H9 (cell line): ENCODE data around the gene TTC23L. TPM values are rescaled to one million over a fixed set of nuclear protein-coding genes. Genes with fewer than 3 reads are reported as not detected.

Experiments used
- DNase-seq: peaks from one replicate; pipeline ENCODE4 v3.0.0-alpha.2; 2017
- H2AFZ ChIP-seq: one replicate; pipeline ENCODE4 v1.6.1; 2013; ENCODE audit warnings: mild to moderate bottlenecking, low read length, control low read depth, moderate library complexity
- H2AK5ac ChIP-seq: 2 replicates; pipeline ENCODE4 v1.6.1; 2013; ENCODE audit warnings: low read length, control low read depth, mixed read lengths; ENCODE audit not compliant: insufficient read length
- H2BK120ac ChIP-seq: one replicate; pipeline ENCODE4 v1.6.1; 2013; ENCODE audit warnings: low read depth, mild to moderate bottlenecking, low read length, control low read depth, inconsistent platforms; ENCODE audit not compliant: poor library complexity, severe bottlenecking
- H2BK12ac ChIP-seq: 2 replicates; pipeline ENCODE4 v1.6.1; 2013; ENCODE audit warnings: low read length, control low read depth, mixed read lengths, low read depth; ENCODE audit not compliant: insufficient read length
- H2BK15ac ChIP-seq: 2 replicates; pipeline ENCODE4 v1.6.1; 2013; ENCODE audit warnings: low read depth, low read length, control low read depth
- H2BK20ac ChIP-seq: one replicate; pipeline ENCODE4 v1.6.1; 2013; ENCODE audit warnings: low read depth, mild to moderate bottlenecking, low read length, control low read depth, inconsistent platforms; ENCODE audit not compliant: poor library complexity, severe bottlenecking
- H2BK5ac ChIP-seq: 2 replicates; pipeline ENCODE4 v1.6.1; 2013; ENCODE audit warnings: low read length, control low read depth, mixed read lengths; ENCODE audit not compliant: insufficient read length
- H3K14ac ChIP-seq: 2 replicates; pipeline ENCODE4 v1.6.1; 2013; ENCODE audit warnings: low read length, control low read depth; ENCODE audit not compliant: insufficient read depth
- H3K18ac ChIP-seq: 2 replicates; pipeline ENCODE4 v1.6.1; 2013; ENCODE audit warnings: low read depth, mild to moderate bottlenecking, mixed read lengths, low read length, control low read depth; ENCODE audit not compliant: insufficient read length
- H3K23ac ChIP-seq: 2 replicates; pipeline ENCODE4 v1.6.1; 2013; ENCODE audit warnings: low read length, control low read depth, mixed read lengths, low read depth; ENCODE audit not compliant: insufficient read length
- H3K23me2 ChIP-seq: 2 replicates; pipeline ENCODE4 v1.6.1; 2013; ENCODE audit warnings: low read depth, mild to moderate bottlenecking, mixed read lengths, low read length, control low read depth; ENCODE audit not compliant: insufficient read length, poor library complexity, severe bottlenecking
- H3K27ac ChIP-seq: 2 replicates; pipeline ENCODE4 v1.5.1; 2013; ENCODE audit warnings: low read length, control low read depth, mixed read lengths, low read depth; ENCODE audit not compliant: insufficient read length
- H3K27me3 ChIP-seq: 2 replicates; pipeline ENCODE4 v1.6.1; 2013; ENCODE audit warnings: low read length, control low read depth, inconsistent platforms; ENCODE audit not compliant: insufficient read depth
- H3K4ac ChIP-seq: 2 replicates; pipeline ENCODE4 v1.6.1; 2013; ENCODE audit warnings: low read depth, mild to moderate bottlenecking, control low read depth, inconsistent platforms, low read length, moderate library complexity
- H3K4me1 ChIP-seq: 2 replicates; pipeline ENCODE4 v1.6.1; 2013; ENCODE audit warnings: low read length, control low read depth, inconsistent platforms; ENCODE audit not compliant: insufficient read depth
- H3K4me2 ChIP-seq: 2 replicates; pipeline ENCODE4 v1.6.1; 2013; ENCODE audit warnings: low read length, control low read depth, mixed read lengths; ENCODE audit not compliant: insufficient read length, insufficient read depth
- H3K56ac ChIP-seq: 2 replicates; pipeline ENCODE4 v1.6.1; 2013; ENCODE audit warnings: low read depth, mild to moderate bottlenecking, mixed read lengths, low read length, control low read depth; ENCODE audit not compliant: insufficient read length
- H3K79me1 ChIP-seq: 2 replicates; pipeline ENCODE4 v1.6.1; 2013; ENCODE audit warnings: low read depth, mild to moderate bottlenecking, moderate library complexity, low read length, control low read depth, inconsistent platforms; ENCODE audit not compliant: insufficient read depth, poor library complexity, severe bottlenecking
- H3K79me2 ChIP-seq: 2 replicates; pipeline ENCODE4 v1.6.1; 2013; ENCODE audit warnings: low read length, control low read depth, inconsistent platforms; ENCODE audit not compliant: insufficient read depth
- H3K9ac ChIP-seq: 2 replicates; pipeline ENCODE4 v1.6.1; 2013; ENCODE audit warnings: low read length, control low read depth, mixed read lengths; ENCODE audit not compliant: insufficient read length; ENCODE audit errors: extremely low read depth
- H3K9me3 ChIP-seq: one replicate; pipeline ENCODE4 v1.6.1; 2013; ENCODE audit warnings: low read depth, low read length, inconsistent platforms; ENCODE audit not compliant: control insufficient read depth
- H3T11ph ChIP-seq: one replicate; pipeline ENCODE4 v1.6.1; 2013; ENCODE audit warnings: mild to moderate bottlenecking, low read length, control low read depth, inconsistent platforms
- H4K20me1 ChIP-seq: one replicate; pipeline ENCODE4 v1.6.1; 2013; ENCODE audit not compliant: control insufficient read depth, insufficient read length, insufficient read depth
- H4K5ac ChIP-seq: 2 replicates; pipeline ENCODE4 v1.6.1; 2013; ENCODE audit warnings: low read depth, mild to moderate bottlenecking, mixed read lengths, low read length, control low read depth; ENCODE audit not compliant: insufficient read length
- H4K8ac ChIP-seq: replicated peaks from 2 replicates; pipeline ENCODE4 v1.6.1; 2013; ENCODE audit warnings: low read length, control low read depth, mixed read lengths, low read depth; ENCODE audit not compliant: insufficient read length
- H4K91ac ChIP-seq: 2 replicates; pipeline ENCODE4 v1.6.1; 2013; ENCODE audit warnings: low read depth, mild to moderate bottlenecking, moderate library complexity, mixed read lengths, low read length, control low read depth; ENCODE audit not compliant: insufficient read length
- H3K27ac Mint-ChIP-seq, 3 experiments: 2 replicates in 2 of 3; 3 replicates in 1 of 3; pipeline ENCODE4 v1.8.0; 2020 to 2021; ENCODE audit warnings: mixed read lengths in 3 of 3, mild to moderate bottlenecking in 1 of 3, moderate library complexity in 1 of 3
- H3K27me3 Mint-ChIP-seq: 2 replicates; pipeline ENCODE4 v1.8.0; 2021; ENCODE audit warnings: low read depth, mild to moderate bottlenecking, moderate library complexity, mixed read lengths
- H3K36me3 Mint-ChIP-seq, 3 experiments: 2 replicates in 2 of 3; 3 replicates in 1 of 3; pipeline ENCODE4 v1.8.0; 2020 to 2021; ENCODE audit warnings: low read depth in 3 of 3, mixed read lengths in 3 of 3; ENCODE audit not compliant: insufficient read depth in 1 of 3
- H3K4me1 Mint-ChIP-seq, 2 experiments: 2 replicates each; pipeline ENCODE4 v1.8.0; 2020; ENCODE audit warnings: mixed read lengths in 2 of 2
- H3K4me3 Mint-ChIP-seq, 2 experiments: 2 replicates in 1 of 2; 3 replicates in 1 of 2; pipeline ENCODE4 v1.8.0; 2020 to 2021; ENCODE audit warnings: mild to moderate bottlenecking in 2 of 2, mixed read lengths in 2 of 2, moderate library complexity in 1 of 2
- H3K9me3 Mint-ChIP-seq, 2 experiments: 2 replicates in 1 of 2; 3 replicates in 1 of 2; pipeline ENCODE4 v1.8.0; 2020; ENCODE audit warnings: mild to moderate bottlenecking in 2 of 2, mixed read lengths in 2 of 2, moderate library complexity in 1 of 2
- WGBS: extraction: QIAGEN DNeasy Blood & Tissue Kit; methylation state at CpG from one replicate; pipeline ENCODE4 v1.1.7; 2013; ENCODE audit warnings: missing lambda C conversion rate, low lambda C conversion rate, mixed read lengths; ENCODE audit not compliant: insufficient read length; ENCODE audit errors: extremely low coverage; 5-methylcytosine and 5-hydroxymethylcytosine counted together
- total RNA-seq: library from RNA; stranded (reverse); gene quantifications from 2 replicates; pipeline ENCODE4 v1.2.1, GENCODE V29; 2021
- TF ChIP-seq, protein P1 (sequence below): fragments of 200-600 bp; sonication (generic); conservative IDR thresholded peaks from 3 replicates; pipeline ENCODE4 v1.8.0; 2021; ENCODE audit warnings: antibody characterized with exemption, mild to moderate bottlenecking

Gene TTC23L
- total RNA-seq, 1 experiment from 2014 or later = 0.96 TPM

DNA sequence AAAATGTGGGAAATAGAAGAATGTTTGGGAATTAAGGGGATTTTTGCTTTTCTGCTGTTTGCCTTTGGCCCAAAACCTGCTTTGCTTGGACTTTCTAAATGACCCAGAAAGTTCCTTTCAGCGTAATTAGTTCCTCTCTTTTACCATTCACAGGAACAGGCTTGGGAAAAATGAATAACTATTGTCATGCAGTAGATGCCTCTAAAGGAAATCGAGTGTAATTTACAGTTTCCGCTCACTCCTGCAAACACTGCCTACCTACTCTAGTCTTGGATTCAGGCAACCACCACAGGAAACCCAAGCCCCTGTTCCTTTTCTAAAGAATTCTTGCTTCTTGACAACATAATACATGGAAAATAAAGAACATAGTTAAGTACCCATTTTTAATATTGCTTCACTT lies 25.0 kb downstream of the TTC23L start:
- H3K18ac ChIP-seq = no peak overlapping the region
- H2AK5ac ChIP-seq = no peak overlapping the region
- peak overlapping the region; percentile 1 to 88 (median 73) for H3K27ac Mint-ChIP-seq

More for the DNA sequence above, 25.0 kb downstream of the TTC23L start:
- H3K56ac ChIP-seq = no peak overlapping the region
- no peak overlapping the region for H2BK5ac ChIP-seq
- H3K27me3 ChIP-seq = no peaks in the 10 kb centered on the region
- no CpG with 5 or more reads among the region's 3 CpGs for WGBS
- no peak overlapping the region for H3K23ac ChIP-seq
- no peaks in the 10 kb centered on the region; a peak in 1 of 5 replicates for H3K9me3 Mint-ChIP-seq
- peak overlapping the region in 1 of 2 experiments; percentile 14; a peak in 2 of 5 replicates for H3K4me3 Mint-ChIP-seq
- DNase-seq = no peak
- no peaks in the 10 kb centered on the region for H4K20me1 ChIP-seq
- no peak overlapping the region for H4K8ac ChIP-seq
- no peak overlapping the region for H2AFZ ChIP-seq
- H3K4ac ChIP-seq = no peak overlapping the region
- H3K27ac ChIP-seq = peak overlapping the region; percentile 87
- H2BK120ac ChIP-seq = no peak overlapping the region
- H2BK20ac ChIP-seq = no peak overlapping the region
- H4K91ac ChIP-seq = no peak overlapping the region
- H2BK12ac ChIP-seq = no peak overlapping the region
- no peaks in the 10 kb centered on the region for H3K79me1 ChIP-seq
- H4K5ac ChIP-seq = no peak overlapping the region
- no peak overlapping the region for H3K9ac ChIP-seq
- peaks cover 34 to 36% of the 10 kb centered on the region in 2 experiments for H3K4me1 Mint-ChIP-seq
- no peaks in the 10 kb centered on the region for H3K23me2 ChIP-seq
- no peak overlapping the region for H2BK15ac ChIP-seq
- H3K14ac ChIP-seq = no peak overlapping the region
- H3K27me3 Mint-ChIP-seq = no peaks in the 10 kb centered on the region; the same call in 1 of the 2 replicates
- peaks cover 0 to 2% (median 0%) of the 10 kb centered on the region in 3 experiments; a peak in 1 of 7 replicates for H3K36me3 Mint-ChIP-seq
- no peaks in the 10 kb centered on the region for H3K9me3 ChIP-seq
- H3K4me1 ChIP-seq = peaks cover 12% of the 10 kb centered on the region; the same call in 1 of the 2 replicates
- H3K4me2 ChIP-seq = peak overlapping the region; percentile 46
- no peak overlapping the region for H3T11ph ChIP-seq
- TF ChIP-seq, protein P1, sequence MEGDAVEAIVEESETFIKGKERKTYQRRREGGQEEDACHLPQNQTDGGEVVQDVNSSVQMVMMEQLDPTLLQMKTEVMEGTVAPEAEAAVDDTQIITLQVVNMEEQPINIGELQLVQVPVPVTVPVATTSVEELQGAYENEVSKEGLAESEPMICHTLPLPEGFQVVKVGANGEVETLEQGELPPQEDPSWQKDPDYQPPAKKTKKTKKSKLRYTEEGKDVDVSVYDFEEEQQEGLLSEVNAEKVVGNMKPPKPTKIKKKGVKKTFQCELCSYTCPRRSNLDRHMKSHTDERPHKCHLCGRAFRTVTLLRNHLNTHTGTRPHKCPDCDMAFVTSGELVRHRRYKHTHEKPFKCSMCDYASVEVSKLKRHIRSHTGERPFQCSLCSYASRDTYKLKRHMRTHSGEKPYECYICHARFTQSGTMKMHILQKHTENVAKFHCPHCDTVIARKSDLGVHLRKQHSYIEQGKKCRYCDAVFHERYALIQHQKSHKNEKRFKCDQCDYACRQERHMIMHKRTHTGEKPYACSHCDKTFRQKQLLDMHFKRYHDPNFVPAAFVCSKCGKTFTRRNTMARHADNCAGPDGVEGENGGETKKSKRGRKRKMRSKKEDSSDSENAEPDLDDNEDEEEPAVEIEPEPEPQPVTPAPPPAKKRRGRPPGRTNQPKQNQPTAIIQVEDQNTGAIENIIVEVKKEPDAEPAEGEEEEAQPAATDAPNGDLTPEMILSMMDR = no peak
- no peaks in the 10 kb centered on the region for H3K79me2 ChIP-seq
